ENCODE results near the gene OMP. TPM values are rescaled to one million over a fixed set of nuclear protein-coding genes. Genes with fewer than 3 reads are reported as not detected.

OMP gene
- polyA plus RNA-seq, 1 donor from 2014 or later = not detected

DNA sequence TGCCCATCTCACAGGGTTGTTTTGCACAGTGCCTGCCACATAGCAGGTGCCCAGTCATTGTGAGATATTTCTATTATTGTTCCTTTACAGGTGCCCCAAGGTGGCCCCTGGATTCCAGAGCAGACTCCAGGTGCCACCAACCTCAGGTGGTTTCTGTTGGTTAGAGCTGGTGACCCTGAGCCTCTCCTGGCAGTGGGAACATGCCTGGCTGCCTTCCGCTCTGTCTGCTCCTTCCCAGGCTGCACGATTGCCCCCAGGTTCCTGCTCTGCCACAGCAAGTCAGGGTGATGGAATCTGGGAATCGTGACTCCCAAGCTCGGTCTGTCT is 12.6 kb upstream of the OMP start:
- H3K36me3 ChIP-seq (ENCODE audit: insufficient read depth, low read length) = no peaks in the 10 kb centered on the region
- no peaks in the 10 kb centered on the region for H3K9me2 ChIP-seq (ENCODE audit: insufficient read depth, low read length)
- no peak overlapping the region for H3K4me3 ChIP-seq (ENCODE audit: low read length)
- H3K79me2 ChIP-seq (replicated peaks; ENCODE audit: insufficient read depth, low read length) = no peaks in the 10 kb centered on the region
- no peak overlapping the region for H3K9ac ChIP-seq (ENCODE audit: low read length)
- no peak overlapping the region for H2AFZ ChIP-seq (ENCODE audit: low read depth, low read length)
- H3K9me3 ChIP-seq (ENCODE audit: low read length) = no peaks in the 10 kb centered on the region
- no peak overlapping the region for H3K4me2 ChIP-seq (ENCODE audit: low read length)
- H4K20me1 ChIP-seq (ENCODE audit: insufficient read depth) = no peaks in the 10 kb centered on the region
- no peaks in the 10 kb centered on the region for H3K27me3 ChIP-seq (ENCODE audit: insufficient read depth, low read depth, low read length)
- no peaks in the 10 kb centered on the region for H3F3A ChIP-seq (ENCODE audit: insufficient read depth, low read length, poor library complexity, severe bottlenecking)
- TF ChIP-seq, protein P1, sequence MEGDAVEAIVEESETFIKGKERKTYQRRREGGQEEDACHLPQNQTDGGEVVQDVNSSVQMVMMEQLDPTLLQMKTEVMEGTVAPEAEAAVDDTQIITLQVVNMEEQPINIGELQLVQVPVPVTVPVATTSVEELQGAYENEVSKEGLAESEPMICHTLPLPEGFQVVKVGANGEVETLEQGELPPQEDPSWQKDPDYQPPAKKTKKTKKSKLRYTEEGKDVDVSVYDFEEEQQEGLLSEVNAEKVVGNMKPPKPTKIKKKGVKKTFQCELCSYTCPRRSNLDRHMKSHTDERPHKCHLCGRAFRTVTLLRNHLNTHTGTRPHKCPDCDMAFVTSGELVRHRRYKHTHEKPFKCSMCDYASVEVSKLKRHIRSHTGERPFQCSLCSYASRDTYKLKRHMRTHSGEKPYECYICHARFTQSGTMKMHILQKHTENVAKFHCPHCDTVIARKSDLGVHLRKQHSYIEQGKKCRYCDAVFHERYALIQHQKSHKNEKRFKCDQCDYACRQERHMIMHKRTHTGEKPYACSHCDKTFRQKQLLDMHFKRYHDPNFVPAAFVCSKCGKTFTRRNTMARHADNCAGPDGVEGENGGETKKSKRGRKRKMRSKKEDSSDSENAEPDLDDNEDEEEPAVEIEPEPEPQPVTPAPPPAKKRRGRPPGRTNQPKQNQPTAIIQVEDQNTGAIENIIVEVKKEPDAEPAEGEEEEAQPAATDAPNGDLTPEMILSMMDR (IDR thresholded peaks at IDR 0.05; ENCODE audit: poor library complexity, severe bottlenecking) = no peak
- TF ChIP-seq, protein P2, sequence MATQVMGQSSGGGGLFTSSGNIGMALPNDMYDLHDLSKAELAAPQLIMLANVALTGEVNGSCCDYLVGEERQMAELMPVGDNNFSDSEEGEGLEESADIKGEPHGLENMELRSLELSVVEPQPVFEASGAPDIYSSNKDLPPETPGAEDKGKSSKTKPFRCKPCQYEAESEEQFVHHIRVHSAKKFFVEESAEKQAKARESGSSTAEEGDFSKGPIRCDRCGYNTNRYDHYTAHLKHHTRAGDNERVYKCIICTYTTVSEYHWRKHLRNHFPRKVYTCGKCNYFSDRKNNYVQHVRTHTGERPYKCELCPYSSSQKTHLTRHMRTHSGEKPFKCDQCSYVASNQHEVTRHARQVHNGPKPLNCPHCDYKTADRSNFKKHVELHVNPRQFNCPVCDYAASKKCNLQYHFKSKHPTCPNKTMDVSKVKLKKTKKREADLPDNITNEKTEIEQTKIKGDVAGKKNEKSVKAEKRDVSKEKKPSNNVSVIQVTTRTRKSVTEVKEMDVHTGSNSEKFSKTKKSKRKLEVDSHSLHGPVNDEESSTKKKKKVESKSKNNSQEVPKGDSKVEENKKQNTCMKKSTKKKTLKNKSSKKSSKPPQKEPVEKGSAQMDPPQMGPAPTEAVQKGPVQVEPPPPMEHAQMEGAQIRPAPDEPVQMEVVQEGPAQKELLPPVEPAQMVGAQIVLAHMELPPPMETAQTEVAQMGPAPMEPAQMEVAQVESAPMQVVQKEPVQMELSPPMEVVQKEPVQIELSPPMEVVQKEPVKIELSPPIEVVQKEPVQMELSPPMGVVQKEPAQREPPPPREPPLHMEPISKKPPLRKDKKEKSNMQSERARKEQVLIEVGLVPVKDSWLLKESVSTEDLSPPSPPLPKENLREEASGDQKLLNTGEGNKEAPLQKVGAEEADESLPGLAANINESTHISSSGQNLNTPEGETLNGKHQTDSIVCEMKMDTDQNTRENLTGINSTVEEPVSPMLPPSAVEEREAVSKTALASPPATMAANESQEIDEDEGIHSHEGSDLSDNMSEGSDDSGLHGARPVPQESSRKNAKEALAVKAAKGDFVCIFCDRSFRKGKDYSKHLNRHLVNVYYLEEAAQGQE (IDR thresholded peaks at IDR 0.05; ENCODE audit: borderline replicate concordance) = no peak
- TF ChIP-seq EZH2 (IDR thresholded peaks at IDR 0.05; ENCODE audit: borderline replicate concordance, insufficient read depth, low read length, poor library complexity, severe bottlenecking) (no peak), MXI1 (conservative IDR thresholded peaks at IDR 0.05; ENCODE audit: poor library complexity, severe bottlenecking) (no peak), RAD21 (conservative IDR thresholded peaks at IDR 0.05) (no peak)
- H3K27ac ChIP-seq (ENCODE audit: low read length) = no peak overlapping the region

DNA sequence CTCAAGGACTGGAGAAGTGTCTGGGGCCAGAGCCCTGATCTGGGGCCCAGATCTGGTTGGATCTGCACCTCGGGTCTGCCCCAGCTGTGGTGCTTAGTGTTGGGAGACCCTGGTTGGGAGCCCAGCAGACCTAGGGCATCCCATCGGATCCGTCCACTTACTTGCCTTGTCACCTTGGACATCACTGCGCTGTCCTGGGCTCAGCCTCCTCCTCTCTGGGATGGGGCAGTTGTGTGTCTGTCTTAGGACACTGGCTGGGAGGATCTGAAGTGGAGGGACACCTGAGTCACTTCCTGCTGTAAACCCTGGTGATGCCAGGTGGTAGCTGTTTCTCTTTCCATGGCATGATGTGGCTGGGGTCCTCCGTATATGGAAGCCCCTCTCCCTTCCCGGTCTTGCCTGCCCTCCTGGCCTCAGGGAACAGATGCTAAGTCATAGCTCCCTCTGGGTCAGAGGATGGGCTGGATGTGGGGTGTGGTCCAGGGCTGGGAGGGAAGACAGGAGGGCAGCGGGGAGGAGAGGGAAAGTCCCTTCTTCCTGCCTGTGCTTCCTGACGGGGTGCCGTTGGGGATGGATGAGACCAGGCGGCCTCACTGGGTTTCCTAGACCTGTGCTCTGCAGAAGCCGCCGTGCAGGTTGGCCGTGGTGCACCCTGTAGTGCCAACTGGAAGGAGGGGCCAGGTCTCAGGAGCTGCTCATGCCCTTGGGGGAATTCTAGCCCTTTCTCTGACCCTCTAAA is 12.1 kb upstream of the OMP start:
- Histone ChIP-seq H3K9me3 (ENCODE audit: low read length) (no peaks in the 10 kb centered on the region), H3K9ac (ENCODE audit: low read length) (no peak overlapping the region), H3K79me2 (replicated peaks; ENCODE audit: insufficient read depth, low read length) (no peaks in the 10 kb centered on the region), H2AFZ (ENCODE audit: low read depth, low read length) (no peak overlapping the region), H3K36me3 (ENCODE audit: insufficient read depth, low read length) (no peaks in the 10 kb centered on the region), H3K4me2 (ENCODE audit: low read length) (no peak overlapping the region), H3K9me2 (ENCODE audit: insufficient read depth, low read length) (no peaks in the 10 kb centered on the region), H3F3A (ENCODE audit: insufficient read depth, low read length, poor library complexity, severe bottlenecking) (no peaks in the 10 kb centered on the region), H3K27ac (ENCODE audit: low read length) (no peak overlapping the region), H3K4me3 (ENCODE audit: low read length) (no peak overlapping the region), H3K27me3 (ENCODE audit: insufficient read depth, low read depth, low read length) (no peaks in the 10 kb centered on the region), H4K20me1 (ENCODE audit: insufficient read depth) (no peaks in the 10 kb centered on the region)
- TF ChIP-seq TAF1 (IDR thresholded peaks at IDR 0.05; ENCODE audit: low read depth) = no peak
- TF ChIP-seq MXI1 (conservative IDR thresholded peaks at IDR 0.05; ENCODE audit: poor library complexity, severe bottlenecking) = no peak
- no peak for TF ChIP-seq EZH2 (IDR thresholded peaks at IDR 0.05; ENCODE audit: borderline replicate concordance, insufficient read depth, low read length, poor library complexity, severe bottlenecking)
- no peak for TF ChIP-seq SMC3 (conservative IDR thresholded peaks at IDR 0.05; ENCODE audit: poor library complexity)
- TF ChIP-seq, protein P1 (IDR thresholded peaks at IDR 0.05; ENCODE audit: poor library complexity, severe bottlenecking) = no peak
- TF ChIP-seq EP300 (conservative IDR thresholded peaks at IDR 0.05; ENCODE audit: poor library complexity, severe bottlenecking) = no peak
- no peak for TF ChIP-seq POLR2AphosphoS5 (IDR thresholded peaks at IDR 0.05)
- TF ChIP-seq, protein P2 (IDR thresholded peaks at IDR 0.05; ENCODE audit: borderline replicate concordance) = no peak
- no peak for TF ChIP-seq RAD21 (conservative IDR thresholded peaks at IDR 0.05)
